Testis (tissue), 3 donors: ENCODE measurements around the gene SIX4. TPM values are rescaled to one million over a fixed set of nuclear protein-coding genes. Genes with fewer than 3 reads are reported as not detected.

Source experiments
- DNase-seq: peaks from one replicate; pipeline ENCODE4 v3.0.0-alpha.2; 2019
- H3K27ac ChIP-seq, 2 donors: fragments of 200-600 bp; sonication (generic); one replicate each; pipeline ENCODE4 v1.5.1; 2019
- H3K27me3 ChIP-seq: fragments of 200-600 bp; sonication (generic); one replicate; pipeline ENCODE4 v1.5.1; 2019
- H3K36me3 ChIP-seq: fragments of 200-600 bp; sonication (generic); one replicate; pipeline ENCODE4 v1.5.1; 2017; ENCODE audit warnings: low read depth; ENCODE audit errors: missing control alignments
- H3K4me1 ChIP-seq: fragments of 200-600 bp; sonication (generic); one replicate; pipeline ENCODE4 v1.5.1; 2019
- H3K4me3 ChIP-seq, 2 donors: fragments of 200-600 bp; sonication (generic); one replicate each; pipeline ENCODE4 v1.5.1; 2017 to 2019
- H3K9me3 ChIP-seq: fragments of 200-600 bp; sonication (generic); one replicate; pipeline ENCODE4 v1.5.1; 2017
- POLR2A ChIP-seq: fragments of 450-650 bp; IDR thresholded peaks from one replicate; pipeline ENCODE4 v1.6.1; 2017; ENCODE audit warnings: antibody characterized with exemption, mild to moderate bottlenecking, moderate library complexity
- WGBS, 2 donors: methylation state at CpG; one replicate each; pipeline ENCODE4 v1.1.5; 2018; 5-methylcytosine and 5-hydroxymethylcytosine counted together
- intact Hi-C: fragments of 100-400 bp; cut with DNase I; formaldehyde crosslinking; loops from one replicate; pipeline ENCODE4 v1.15.1; 2023; ENCODE audit warnings: low total_unique reads
- polyA plus RNA-seq: library from polyadenylated mRNA; stranded (reverse); fragments of 350-450 nt; fragmentation: Illumina TruSeq; extraction: RNeasy Lipid Tissue Mini Kit (QIAGEN cat#74804); gene quantifications from one replicate; pipeline ENCODE4 v1.2.3, GENCODE V29; 2014; ENCODE audit warnings: low read depth, low replicate concordance; ENCODE audit not compliant: insufficient read depth
- total RNA-seq, 2 donors: library from RNA; depleted of rRNA; stranded (reverse); fragments of >200 nt; gene quantifications; one replicate each; pipeline ENCODE4 v1.2.3, GENCODE V29; 2016
- TF ChIP-seq, protein P1 (sequence below), 3 experiments: fragments of 450-650 bp in 2 of 3; fragments of 200-600 bp in 1 of 3; sonication (generic) in 1 of 3; IDR thresholded peaks; one replicate each; pipeline ENCODE4 v1.5.1; 2016 to 2019; ENCODE audit warnings: antibody characterized with exemption in 3 of 3, mild to moderate bottlenecking in 2 of 3, moderate library complexity in 1 of 3

Gene SIX4
- total and polyA plus RNA-seq, 3 donors from 2014 or later: 1.6 to 3.4 (median 2.0) TPM

DNA sequence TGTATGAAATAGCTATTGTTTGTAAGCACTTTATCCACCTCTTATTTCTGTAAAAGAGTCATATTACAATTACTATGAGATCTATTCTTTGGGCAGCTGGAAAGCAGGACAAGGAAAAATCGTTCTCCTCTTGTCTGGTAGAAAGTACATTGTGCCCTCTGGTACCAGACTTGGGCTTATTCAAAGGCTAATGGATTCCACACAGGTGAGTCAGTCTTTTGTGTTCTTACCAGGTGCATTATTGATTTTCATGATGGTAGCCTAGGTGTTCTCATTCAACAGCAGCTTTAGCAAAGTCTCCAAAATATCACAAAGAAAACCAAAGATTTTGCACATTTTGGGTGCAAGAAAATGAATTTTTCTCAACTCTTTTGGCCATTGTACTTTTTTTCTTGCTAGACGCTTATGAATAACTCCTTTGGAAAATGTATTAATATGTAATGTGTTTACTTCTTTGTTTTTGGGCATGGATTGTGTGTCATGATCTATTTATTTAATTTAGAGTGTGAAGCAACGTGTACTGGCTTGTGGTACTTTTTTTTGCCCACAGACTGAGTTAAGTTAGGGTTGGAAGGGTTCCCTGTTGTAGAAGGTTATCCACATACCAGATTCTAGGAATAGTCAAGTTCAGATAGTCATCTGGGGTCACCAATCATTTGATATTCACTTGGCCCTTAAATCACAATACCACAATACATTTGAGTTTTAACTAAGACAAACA is 36.7 kb upstream of the SIX4 start:
- H3K27me3 ChIP-seq: no peaks in the 10 kb centered on the region
- intact Hi-C loops: no loop called here

DNA sequence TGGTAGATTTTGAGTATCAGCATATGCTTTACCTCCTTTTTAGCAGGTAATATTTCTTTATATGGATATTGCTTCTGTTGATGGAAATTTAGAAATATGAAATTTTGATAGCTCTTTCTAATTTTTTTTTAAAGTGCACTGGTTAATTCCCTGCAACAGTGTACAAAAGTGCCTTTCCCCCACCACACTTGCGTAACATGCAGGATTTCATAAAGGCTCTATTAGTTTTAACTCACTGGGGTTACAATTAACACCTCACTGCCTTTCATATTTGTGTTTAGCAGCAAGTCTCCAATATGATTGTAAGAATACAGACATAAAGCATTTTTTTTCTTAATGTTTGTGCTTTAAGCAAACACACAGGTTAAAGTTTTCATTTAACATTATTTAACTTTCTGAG is 36.1 kb upstream of the SIX4 start:
- no peaks in the 10 kb centered on the region for H3K36me3 ChIP-seq
- 95 to 97% methylated on average over 1 of the region's 1 CpG for WGBS, 2 donors
- no peaks in the 10 kb centered on the region for H3K4me1 ChIP-seq
- H3K4me3 ChIP-seq: no peak overlapping the region
- no peaks in the 10 kb centered on the region for H3K9me3 ChIP-seq
- no peak overlapping the region for H3K27ac ChIP-seq
- no peak for TF ChIP-seq POLR2A
- TF ChIP-seq, protein P1, sequence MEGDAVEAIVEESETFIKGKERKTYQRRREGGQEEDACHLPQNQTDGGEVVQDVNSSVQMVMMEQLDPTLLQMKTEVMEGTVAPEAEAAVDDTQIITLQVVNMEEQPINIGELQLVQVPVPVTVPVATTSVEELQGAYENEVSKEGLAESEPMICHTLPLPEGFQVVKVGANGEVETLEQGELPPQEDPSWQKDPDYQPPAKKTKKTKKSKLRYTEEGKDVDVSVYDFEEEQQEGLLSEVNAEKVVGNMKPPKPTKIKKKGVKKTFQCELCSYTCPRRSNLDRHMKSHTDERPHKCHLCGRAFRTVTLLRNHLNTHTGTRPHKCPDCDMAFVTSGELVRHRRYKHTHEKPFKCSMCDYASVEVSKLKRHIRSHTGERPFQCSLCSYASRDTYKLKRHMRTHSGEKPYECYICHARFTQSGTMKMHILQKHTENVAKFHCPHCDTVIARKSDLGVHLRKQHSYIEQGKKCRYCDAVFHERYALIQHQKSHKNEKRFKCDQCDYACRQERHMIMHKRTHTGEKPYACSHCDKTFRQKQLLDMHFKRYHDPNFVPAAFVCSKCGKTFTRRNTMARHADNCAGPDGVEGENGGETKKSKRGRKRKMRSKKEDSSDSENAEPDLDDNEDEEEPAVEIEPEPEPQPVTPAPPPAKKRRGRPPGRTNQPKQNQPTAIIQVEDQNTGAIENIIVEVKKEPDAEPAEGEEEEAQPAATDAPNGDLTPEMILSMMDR (IDR thresholded peaks at IDR 0.05): no peak
- H3K27me3 ChIP-seq: no peaks in the 10 kb centered on the region
- intact Hi-C loops: no loop called here
- DNase-seq: no peak

More for the DNA sequence above, 36.7 kb upstream of the SIX4 start:
- no peak overlapping the region for H3K27ac ChIP-seq
- H3K36me3 ChIP-seq: no peaks in the 10 kb centered on the region
- no peak overlapping the region for H3K4me3 ChIP-seq
- no peak for DNase-seq
- no peaks in the 10 kb centered on the region for H3K4me1 ChIP-seq
- no peaks in the 10 kb centered on the region for H3K9me3 ChIP-seq
- 84 to 85% methylated on average over 3 of the region's 3 CpGs for WGBS, 2 donors
- TF ChIP-seq POLR2A: no peak
- TF ChIP-seq, protein P1 (IDR thresholded peaks at IDR 0.05): no peak

DNA sequence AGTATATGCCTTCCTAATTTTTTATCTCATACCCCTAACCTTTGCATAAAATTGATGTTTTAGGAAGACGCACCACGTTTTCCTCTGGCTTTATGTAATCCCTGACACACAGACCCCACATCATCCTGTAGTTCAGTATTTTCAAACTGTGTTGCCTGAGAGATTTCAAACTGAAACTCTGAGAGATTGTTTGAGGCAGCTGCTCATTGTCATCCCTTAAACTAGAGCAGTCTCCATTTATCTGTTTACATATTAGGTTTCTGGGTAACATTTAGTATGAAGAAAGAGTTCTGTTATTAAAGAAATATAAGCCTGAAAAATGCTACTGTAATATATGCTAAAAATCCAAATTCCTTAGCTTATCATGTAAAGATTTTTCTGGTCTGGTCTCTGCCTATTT is 34.7 kb upstream of the SIX4 start:
- no peaks in the 10 kb centered on the region for H3K9me3 ChIP-seq
- no peaks in the 10 kb centered on the region for H3K4me1 ChIP-seq
- H3K4me3 ChIP-seq: no peak overlapping the region
- no peak overlapping the region for H3K27ac ChIP-seq
- intact Hi-C loops: no loop called here
- no peak for TF ChIP-seq POLR2A
- TF ChIP-seq, protein P1 (IDR thresholded peaks at IDR 0.05): no peak
- H3K27me3 ChIP-seq: no peaks in the 10 kb centered on the region
- WGBS, 2 donors: 57 to 69% methylated on average over 2 of the region's 2 CpGs
- DNase-seq: no peak
- no peaks in the 10 kb centered on the region for H3K36me3 ChIP-seq

DNA sequence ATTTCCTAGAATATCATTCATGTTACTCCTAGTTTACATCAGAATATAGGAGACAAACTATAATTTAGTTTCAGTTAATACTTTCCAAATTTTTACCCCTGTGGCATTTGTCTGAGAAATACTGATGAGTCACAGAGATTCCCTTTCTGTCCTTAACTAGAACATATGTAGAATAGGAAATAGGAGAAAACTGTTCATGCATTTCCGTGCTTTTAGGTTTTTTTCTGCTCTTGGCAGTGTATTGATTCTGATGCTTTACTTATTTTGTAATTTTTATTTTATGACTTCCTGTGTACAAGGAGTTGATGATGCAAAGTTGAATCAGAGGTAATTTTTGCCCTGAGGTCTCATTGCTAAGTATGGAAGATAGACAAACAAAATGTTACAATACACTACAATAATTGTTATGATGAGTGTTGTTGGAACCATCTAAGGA is 33.4 kb upstream of the SIX4 start:
- Histone ChIP-seq H3K27me3 (no peaks in the 10 kb centered on the region), H3K4me1 (no peaks in the 10 kb centered on the region), H3K27ac (no peak overlapping the region), H3K36me3 (no peaks in the 10 kb centered on the region), H3K9me3 (no peaks in the 10 kb centered on the region), H3K4me3 (no peak overlapping the region)
- TF ChIP-seq POLR2A: no peak
- TF ChIP-seq, protein P1 (IDR thresholded peaks at IDR 0.05): no peak
- DNase-seq: no peak
- WGBS, 2 donors: 79 to 89% methylated on average over 1 of the region's 1 CpG
- intact Hi-C loops: no loop called here

DNA sequence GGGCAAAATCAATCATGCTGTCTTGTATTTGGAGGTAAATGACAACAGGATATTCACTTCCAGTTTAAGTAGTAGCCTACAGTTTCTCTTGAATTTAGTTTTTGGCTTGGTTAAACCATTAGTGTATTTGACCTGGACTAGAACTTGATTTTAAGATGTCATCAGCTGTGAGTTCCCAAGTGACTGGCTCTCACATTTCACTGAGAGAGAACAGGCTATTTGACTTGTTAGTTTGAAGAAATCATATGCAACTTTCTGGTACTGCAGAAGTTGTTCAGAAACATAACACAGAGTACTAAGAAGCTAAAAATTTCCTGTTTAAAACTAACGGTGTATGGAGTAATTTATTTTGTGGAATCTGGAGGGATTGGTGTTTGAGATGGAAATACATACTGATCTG is 32.7 kb upstream of the SIX4 start:
- Histone ChIP-seq H3K4me3 (no peak overlapping the region), H3K9me3 (no peaks in the 10 kb centered on the region), H3K27me3 (no peaks in the 10 kb centered on the region), H3K27ac (no peak overlapping the region), H3K36me3 (no peaks in the 10 kb centered on the region), H3K4me1 (no peaks in the 10 kb centered on the region)
- intact Hi-C loops: no loop called here
- TF ChIP-seq, protein P1 (IDR thresholded peaks at IDR 0.05): no peak
- no peak for TF ChIP-seq POLR2A
- DNase-seq: no peak
- 36 to 51% methylated on average over 1 of the region's 1 CpG for WGBS, 2 donors
